ENCODE results near the gene PLSCR1. TPM values are rescaled to one million over a fixed set of nuclear protein-coding genes. Genes with fewer than 3 reads are reported as not detected.

PLSCR1 gene
- total and polyA plus RNA-seq, 9 of the 15 experiments (the other 6 are each of a cell fraction or from before 2014, with no cell fraction given), result 40.6 to 122 (median 69.1) TPM

- ATAC-seq, result no peak
- no peaks in the 10 kb centered on the region for H3K9me3 ChIP-seq (replicated peaks; ENCODE audit: control insufficient read depth, insufficient read depth, low read depth, low read length)
- H3K79me2 ChIP-seq (ENCODE audit: control insufficient read depth, insufficient read depth, low read length), result no peaks in the 10 kb centered on the region
- intact Hi-C loops (cut with micrococcal nuclease), result loop anchor here (5.0 kb wide), 1 partner anchor 102 kb away; the partner anchor contains the start of gene PLSCR2
- no peak for DNase-seq (ENCODE audit: extremely low read depth in 1 of 4, low spot score in 3 of 4)
- no peak for FAIRE-seq
- no peaks in the 10 kb centered on the region for H4K20me1 ChIP-seq (replicated peaks; ENCODE audit: control insufficient read depth, insufficient read depth, low read length)
- ChIA-PET POLR2A (no interaction called here), CTCF (ENCODE audit: low intra/inter-chr PET ratio) (no interaction called here)
- no peaks in the 10 kb centered on the region for H3K36me3 ChIP-seq (ENCODE audit: control insufficient read depth, insufficient read depth, low read length)
- in situ Hi-C loops (cut with MboI), result no loop called here
- WGBS (ENCODE audit: insufficient coverage, low coverage, missing lambda C conversion rate), result 2% methylated on average over 3 of the region's 3 CpGs
- H2AFZ ChIP-seq (ENCODE audit: low read depth, low read length), result no peak overlapping the region
- BruUV-seq (replicated peaks), result no TSS peak
- H3K4me3 ChIP-seq, result no peak overlapping the region
- H3K27ac ChIP-seq (ENCODE audit: extremely low read depth, low read depth, low read length), result no peak overlapping the region
- TF ChIP-seq MCM2 (IDR thresholded peaks at IDR 0.05; ENCODE audit: low read depth) (no peak), SIRT6 (IDR thresholded peaks at IDR 0.05; ENCODE audit: low read depth, low read length) (no peak), SAP30 (IDR thresholded peaks at IDR 0.05; ENCODE audit: borderline replicate concordance, insufficient read depth, low read depth, low read length, poor library complexity, severe bottlenecking) (no peak), SIN3A (IDR thresholded peaks at IDR 0.05; ENCODE audit: borderline replicate concordance in 2 of 2, control insufficient read depth in 1 of 2, low read depth in 2 of 2, low read length in 2 of 2) (no peak), ZNF717 (CRISPR knock-in tag; IDR thresholded peaks at IDR 0.05) (no peak), NCOR1 (IDR thresholded peaks at IDR 0.05) (no peak), RBBP5 (IDR thresholded peaks at IDR 0.05; ENCODE audit: borderline replicate concordance, insufficient read depth, low read length, poor library complexity, severe bottlenecking) (no peak), RBM17 (IDR thresholded peaks at IDR 0.05; ENCODE audit: borderline replicate concordance, low read depth, low read length) (no peak), ZNF175 (CRISPR knock-in tag; IDR thresholded peaks at IDR 0.05; ENCODE audit: low read depth) (no peak), SMARCA4 (IDR thresholded peaks at IDR 0.05) (no peak), THRB (CRISPR knock-in tag; conservative IDR thresholded peaks at IDR 0.05) (no peak), GABPB2 (CRISPR knock-in tag; conservative IDR thresholded peaks at IDR 0.05) (no peak), PRPF4 (IDR thresholded peaks at IDR 0.05; ENCODE audit: insufficient read depth, low read depth, low read length, poor library complexity, severe bottlenecking) (no peak), ZNF76 (CRISPR knock-in tag; IDR thresholded peaks at IDR 0.05; ENCODE audit: borderline replicate concordance) (no peak), E2F3 (CRISPR knock-in tag; IDR thresholded peaks at IDR 0.05) (no peak), RBM25 (IDR thresholded peaks at IDR 0.05; ENCODE audit: low read depth, low read length, severe bottlenecking) (no peak), ZNF253 (CRISPR knock-in tag; conservative IDR thresholded peaks at IDR 0.05) (no peak), NCOA4 (IDR thresholded peaks at IDR 0.05; ENCODE audit: partially characterized antibody) (no peak), ZNF24 (IDR thresholded peaks at IDR 0.05) (no peak)
- H3K9me1 ChIP-seq (ENCODE audit: control insufficient read depth, insufficient read depth, low read length), result no peaks in the 10 kb centered on the region
- H3K4me2 ChIP-seq (ENCODE audit: insufficient read depth, low read length), result no peak overlapping the region
- no peaks in the 10 kb centered on the region for H3K27me3 ChIP-seq (ENCODE audit: control insufficient read depth in 2 of 2, insufficient read depth in 2 of 2, low read length in 2 of 2)
- no peaks in the 10 kb centered on the region for H3K4me1 ChIP-seq (replicated peaks in 1 of 2; ENCODE audit: control insufficient read depth in 2 of 2, insufficient read depth in 2 of 2, low read length in 2 of 2)
- no peak overlapping the region for H3K9ac ChIP-seq (ENCODE audit: insufficient read depth in 1 of 2, low read depth in 2 of 2, low read length in 2 of 2)
Measured at GRCh38 chr3:146569314-146569713, 24.9 kb upstream of the PLSCR1 start.

All from K562 (cell line).